Nucleus accumbens (tissue), 56 donors: ENCODE results near the gene LY6G6D.

Experiments
- DNase-seq, 56 donors: peaks; one replicate each; lab custom pipeline; 2025; lab: John Stamatoyannopoulos, UW

Gene LY6G6D

DNA sequence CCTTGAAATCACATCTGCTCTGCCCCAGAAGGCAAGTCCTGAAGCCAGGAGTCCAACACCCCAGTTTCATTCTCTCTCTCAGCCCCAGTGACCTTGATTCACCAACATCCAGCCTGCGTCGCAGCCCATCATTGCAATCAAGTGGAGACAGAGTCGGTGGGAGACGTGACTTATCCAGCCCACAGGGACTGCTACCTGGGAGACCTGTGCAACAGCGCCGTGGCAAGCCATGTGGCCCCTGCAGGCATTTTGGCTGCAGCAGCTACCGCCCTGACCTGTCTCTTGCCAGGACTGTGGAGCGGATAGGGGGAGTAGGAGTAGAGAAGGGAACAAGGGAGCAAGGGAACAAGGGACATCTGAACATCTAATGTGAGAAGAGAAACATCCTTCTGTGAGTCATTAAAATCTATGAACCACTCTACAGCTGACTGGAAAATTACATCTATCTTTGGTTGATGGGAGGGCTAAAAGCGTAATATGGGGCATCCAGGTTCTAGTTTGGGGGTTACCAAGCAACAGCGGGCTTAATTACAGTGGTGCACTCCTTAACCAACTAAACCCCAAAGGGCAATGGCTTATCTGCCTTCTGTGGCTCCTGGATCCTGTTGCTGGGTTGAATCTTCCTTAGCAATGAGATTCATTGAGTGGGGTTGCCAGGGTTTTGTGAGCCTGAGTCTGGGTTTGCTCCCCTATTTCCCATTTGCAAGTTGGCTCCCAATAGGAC lies 2.5 kb downstream of the LY6G6D start:
- DNase-seq, result peak in 7 of 56 donors; percentile 9 to 35 (median 15)

DNA sequence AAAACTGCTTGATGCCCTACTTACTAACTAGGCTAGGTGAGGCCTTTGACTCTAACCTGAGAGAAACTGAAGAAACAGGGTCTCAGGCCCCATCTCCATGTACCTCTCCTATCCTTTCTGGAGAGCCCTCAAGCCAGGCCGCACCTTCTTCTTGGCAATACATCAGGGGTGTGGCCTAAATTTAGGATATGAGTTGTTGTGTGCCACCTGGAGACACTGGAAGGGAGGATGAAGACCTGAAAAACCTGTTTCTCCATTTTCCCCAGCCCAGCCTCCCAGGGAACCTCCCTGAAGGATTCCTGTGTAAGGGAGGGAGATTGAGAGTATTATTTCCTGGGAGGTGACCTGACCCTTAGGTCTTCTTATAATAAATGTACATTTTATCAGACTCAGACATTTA lies 3.1 kb downstream of the LY6G6D start:
- DNase-seq, result no peak

DNA sequence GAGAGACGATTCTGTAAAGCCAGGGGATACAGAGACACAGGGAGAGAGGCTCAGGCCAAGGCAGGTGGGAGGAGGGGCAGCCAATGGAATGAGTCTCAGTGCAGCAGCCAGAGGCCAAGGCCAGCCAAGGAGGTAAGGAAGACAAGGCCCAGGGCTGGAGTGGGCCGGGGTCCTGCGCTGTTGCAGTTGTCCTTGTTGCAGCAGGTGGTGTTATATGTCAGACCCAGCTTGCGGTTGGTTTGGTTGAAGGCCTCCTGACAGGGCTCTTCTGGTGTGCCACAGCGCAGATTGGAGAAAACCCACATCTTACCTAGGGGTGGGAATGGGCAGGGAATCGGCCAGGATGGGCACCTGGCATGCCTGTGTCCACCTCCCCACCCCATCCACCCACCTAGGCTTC lies 3.9 kb downstream of the LY6G6D start:
- DNase-seq, result no peak

DNA sequence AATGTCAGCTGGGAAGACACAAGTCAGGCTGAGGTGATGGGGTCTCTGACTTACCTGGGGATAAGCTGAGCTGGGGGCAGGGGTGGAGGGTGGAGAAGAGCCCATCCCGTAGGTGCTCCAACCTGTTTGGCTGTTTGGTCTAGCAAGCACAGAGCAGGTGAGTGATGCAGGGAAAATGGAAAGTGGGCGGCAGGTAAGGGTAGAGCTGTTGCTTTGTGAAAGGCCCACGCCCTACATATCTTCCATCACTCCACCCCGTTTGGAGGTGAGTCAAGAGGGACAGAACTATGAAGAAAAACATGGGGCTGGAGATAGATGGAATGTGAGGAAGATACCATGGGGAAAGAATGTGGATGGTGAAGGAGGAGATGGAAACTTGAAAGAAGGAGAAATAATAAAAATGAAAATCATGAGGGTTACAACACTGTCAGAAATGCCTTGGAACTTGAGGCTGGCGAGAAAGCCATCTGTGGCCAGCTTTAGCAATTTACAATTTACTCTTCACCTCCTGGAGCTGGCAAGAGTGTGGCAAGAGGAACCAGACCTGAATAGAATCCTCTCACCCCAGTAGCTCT lies 5.1 kb downstream of the LY6G6D start:
- no peak for DNase-seq

DNA sequence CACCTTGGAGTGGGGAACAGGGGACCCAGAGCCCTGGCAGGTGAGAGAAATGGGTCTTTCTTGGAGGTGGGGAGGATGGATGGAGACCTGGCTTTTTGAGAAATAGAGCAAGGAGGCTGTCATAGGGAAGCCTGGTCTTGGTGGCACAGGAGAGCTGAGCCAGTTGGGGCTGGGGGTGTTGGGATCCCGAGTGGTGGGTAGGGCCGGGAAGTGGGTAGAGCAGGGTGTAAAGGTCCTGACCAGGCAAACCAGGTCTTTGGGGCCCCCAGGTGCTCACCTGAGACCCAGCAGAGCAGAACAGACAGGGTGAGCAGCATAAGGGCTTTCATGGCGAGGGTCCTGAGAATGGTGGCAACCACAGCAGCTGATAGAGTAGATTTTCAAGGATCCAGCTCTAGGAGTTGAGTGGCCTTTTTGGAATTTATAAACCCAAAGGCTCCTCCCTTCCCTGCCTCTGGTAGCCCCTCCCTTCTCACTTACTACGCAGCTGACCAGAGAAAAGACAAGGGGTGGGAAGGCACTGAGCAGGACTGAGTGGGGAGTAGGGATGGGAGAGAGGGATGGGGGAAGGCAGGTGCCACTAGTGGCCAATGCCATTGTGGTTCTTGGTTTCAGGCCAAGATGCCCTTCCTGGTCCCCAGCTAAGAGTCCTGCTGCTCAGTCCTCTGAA lies 6.3 kb downstream of the LY6G6D start, which contains the start of gene LY6G6C:
Gene LY6G6C, minus strand, starts transcription at position 396 of the 670 bp plus-strand sequence. Its CDS starts 67 bp downstream, at position 329.
- DNase-seq, result no peak

DNA sequence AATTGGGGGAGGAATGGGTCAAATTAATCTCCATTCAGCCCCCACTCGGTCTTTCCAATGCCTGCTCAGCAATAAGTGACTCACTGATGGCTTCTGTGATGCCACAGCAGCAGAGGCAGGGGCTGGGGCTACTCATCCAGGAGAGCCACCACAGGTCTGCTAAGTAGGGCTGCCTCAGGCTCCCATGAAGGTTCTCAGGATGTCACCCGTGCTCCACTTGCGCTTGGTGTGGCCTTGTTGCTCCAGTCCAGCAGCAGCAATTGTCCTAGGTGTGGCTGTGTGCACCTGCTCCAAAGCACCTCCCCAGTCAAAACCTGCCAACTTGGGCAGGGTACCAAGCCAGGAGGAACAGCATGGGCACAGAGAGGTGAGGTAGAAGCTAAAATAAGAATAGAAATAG lies 7.0 kb downstream of the LY6G6D start:
- no peak for DNase-seq

DNA sequence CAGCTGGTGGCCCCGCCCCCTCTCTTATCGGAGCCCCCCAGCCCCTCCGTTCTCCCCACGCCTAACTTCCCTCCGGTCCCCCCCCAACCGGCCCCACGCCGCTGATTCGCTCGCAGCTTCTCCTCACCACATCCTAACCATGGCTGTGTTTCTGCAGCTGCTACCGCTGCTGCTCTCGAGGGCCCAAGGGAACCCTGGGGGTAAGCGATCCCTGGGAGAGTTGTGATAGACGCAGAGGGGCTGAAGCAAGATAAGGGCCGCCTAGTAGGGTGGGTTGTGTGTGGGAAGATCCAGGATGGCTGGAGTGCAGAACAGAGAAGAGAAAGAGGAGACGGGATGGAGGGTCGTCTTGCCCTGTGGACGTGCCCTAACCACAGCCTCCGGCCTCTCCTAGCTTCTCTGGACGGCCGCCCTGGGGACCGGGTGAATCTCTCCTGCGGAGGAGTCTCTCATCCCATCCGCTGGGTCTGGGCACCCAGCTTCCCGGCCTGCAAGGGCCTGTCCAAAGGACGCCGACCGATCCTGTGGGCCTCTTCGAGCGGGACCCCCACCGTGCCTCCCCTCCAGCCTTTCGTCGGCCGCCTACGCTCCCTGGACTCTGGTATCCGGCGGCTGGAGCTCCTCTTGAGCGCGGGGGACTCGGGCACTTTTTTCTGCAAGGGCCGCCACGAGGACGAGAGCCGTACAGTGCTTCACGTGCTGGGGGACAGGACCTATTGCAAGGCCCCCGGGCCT lies 8.3 kb downstream of the LY6G6D start, which contains the start of gene MPIG6B:
Gene MPIG6B, plus strand, starts transcription at position 129 of the 735 bp plus-strand sequence. Its CDS starts 11 bp downstream, at position 140.
- DNase-seq, result no peak

DNA sequence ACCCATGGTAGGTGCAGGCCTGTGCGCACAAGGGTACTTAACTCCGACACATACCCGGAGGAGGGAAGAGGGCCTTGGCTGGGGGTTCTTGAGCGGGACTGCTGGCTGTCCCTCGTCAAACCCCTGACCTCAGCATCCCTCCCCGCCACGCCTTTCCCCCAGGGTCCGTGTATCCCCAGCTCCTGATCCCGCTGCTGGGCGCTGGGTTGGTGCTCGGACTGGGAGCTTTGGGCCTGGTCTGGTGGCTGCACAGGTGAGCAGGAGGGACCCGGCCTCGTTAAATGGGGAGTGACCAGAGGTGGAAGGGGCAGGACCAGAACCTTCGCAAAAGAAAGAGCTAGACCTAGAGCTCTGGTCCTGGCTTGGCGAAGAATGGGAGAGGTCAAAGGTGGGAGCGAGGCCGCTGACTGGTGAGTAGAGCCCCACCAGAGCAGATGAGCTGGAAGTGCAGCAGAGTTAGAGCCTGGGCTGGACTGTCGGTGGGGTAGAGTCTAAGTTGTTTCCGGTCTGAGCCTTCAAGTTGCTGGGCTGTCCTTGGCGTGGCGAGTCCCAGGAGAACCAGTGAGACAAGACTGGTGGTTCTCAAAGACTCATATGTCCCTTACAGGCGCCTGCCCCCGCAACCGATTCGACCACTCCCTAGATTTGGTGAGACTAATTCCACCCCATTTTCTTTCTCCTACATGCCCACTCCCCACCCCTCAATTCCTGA lies 9.0 kb downstream of the LY6G6D start:
- no peak for DNase-seq

DNA sequence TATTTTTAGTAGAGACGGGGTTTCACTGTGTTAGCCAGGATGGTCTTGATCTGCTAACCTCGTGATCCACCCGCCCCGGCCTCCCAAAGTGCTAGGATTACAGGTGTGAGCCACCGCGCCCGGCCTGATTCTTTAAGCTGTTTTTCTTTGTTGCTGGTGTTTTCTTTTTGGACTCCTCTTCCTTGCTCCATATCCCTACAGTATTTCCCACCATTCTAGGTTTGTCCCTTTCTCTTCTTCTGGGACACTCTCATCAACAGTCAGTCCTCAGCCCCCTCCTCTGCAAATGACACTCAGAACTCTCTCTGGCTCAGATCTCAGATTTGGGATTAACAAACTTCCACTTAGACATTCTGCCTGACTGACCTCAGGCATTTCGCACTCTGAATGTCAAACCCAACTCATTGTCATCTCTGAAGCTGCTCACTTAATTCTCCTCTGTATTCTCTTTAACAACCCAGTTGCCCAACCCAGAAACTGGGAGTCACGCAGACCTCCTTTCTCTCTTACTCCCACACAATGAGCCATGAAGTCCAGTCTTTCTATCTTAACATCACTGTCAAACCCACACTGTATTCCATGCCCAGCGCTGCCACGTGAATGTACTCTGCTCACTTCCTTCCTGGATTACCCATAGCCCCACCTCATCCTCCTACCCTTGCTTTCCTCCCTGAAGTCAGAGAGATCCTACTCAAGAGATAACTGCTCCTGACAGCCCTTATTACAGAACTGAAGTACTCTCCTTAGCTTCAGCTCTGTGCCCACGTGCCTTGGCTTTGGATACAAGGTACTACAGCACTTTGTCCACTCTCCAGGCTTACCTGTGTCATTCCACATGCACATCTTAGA lies 10.6 kb downstream of the LY6G6D start:
- peak in 1 of 56 donors; percentile 2 for DNase-seq

DNA sequence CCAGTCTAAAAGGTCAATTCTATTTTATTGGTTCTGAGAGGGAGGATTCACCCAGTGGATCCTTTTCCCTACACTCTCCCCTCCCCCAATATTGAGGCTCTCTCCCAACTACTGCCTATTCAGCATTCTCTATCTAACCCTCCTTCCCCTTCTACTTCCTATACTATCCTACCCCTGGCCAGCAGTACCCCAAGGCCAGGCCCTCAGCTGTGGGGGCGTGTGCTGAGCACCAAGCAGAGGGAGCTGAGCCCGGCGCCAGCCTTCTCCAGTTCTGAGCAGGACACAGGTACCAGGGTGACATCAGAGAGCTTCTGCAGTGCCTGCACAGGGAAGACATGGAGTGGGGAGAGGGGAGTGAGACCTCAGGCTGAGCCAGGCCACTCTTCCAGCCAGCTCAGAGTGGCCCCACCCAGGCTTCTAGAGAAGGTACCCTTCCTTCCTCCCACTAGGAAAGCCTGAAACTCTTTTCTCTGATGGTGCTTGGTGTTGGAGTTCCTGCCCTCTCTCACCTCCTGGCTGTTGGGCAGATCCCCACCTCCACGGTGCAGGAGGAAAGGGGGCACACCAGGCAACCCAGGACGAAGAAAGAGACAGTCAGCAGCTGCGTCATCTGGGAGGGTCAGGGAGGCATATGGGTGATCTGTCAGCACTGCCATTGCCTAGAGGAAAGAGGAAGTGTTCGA lies 12.0 kb downstream of the LY6G6D start:
- peak in 2 of 56 donors; percentile 9 to 11 for DNase-seq

DNA sequence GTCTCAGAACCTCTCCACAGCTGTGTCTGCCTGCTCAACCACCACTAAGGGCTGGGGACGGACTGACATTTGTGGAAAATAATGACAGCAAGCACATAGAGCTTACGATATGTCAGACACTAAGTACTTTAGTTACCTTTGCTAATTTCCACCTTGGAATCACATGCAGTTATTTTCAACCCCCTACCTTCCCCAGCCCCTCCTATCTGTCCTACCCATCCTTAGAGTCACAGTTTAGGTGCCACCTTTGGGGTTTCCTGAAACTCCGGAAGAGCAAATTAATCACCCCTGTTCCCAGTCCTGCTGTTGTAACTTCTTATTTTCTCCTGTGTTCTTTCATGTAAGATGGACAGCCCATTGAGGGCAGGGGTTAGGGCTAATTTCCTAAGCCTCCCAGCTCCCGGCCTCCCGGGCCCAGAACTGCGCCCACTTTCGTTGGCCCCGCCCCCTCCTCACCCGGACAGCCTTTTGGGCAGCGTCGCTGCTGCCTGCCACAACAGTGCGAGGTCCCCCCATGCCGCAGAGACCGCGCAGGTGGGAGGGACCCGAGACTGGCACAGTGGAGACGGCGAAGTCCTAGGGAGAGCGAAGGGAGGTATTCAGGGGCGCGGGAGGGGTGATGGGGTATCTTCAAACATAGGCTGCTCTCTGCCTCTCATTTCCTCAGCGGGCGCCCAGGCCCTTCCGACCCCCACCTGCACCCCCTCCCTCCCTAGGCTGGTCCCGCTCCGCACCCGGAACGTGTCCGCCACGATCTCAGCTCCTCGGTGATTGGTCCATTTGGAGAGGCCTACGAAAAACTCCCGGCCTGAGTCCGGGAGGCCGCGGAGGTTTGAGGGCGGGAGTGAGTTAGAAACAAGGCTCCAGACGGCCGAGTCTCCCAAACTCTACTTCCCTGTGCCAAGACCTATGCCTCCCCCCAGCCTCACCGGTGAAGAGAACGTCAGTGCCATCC lies 12.8 kb downstream of the LY6G6D start:
- no peak for DNase-seq

DNA sequence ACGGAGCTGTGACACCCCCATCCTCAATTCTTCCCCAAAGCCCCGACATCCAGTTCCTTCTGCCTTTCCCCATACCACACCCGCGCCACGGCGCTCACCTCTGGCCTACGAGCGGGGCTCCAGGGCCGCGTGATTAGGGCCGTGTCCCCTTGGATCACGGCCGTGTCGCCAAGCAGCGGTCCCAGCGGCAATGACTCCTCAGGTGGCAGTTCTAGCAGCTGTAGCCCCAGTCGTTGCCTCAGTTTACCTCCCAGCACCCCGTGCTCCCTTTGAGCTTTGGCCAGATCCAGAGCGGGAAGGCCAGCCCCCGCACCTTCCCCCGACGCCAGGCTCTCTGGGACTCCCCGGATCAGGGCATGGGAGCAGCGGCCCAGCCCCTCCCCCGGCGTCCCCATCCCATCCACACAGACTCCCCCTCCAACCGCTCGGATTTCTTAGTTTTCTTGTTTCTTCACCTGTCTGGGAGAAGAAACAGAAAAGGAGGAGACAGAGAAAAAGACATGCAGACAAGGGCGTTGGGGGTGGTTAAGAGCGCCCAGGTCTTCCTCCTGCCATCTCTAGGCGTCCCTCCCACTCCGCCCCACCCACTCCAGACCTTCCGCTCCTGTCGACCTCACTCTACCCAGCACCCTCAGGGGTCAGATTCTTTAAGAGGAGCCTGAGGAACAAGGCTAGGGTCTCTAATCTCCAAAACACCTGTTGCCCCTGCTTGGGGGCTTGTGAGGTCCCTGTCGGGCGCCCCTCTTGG lies 13.8 kb downstream of the LY6G6D start, which contains the start of gene DDAH2:
Gene DDAH2, minus strand, starts transcription at position 533 of the 748 bp plus-strand sequence. Its CDS starts 138 bp downstream, at position 395.
- peak in 1 of 56 donors; percentile 32 for DNase-seq

DNA sequence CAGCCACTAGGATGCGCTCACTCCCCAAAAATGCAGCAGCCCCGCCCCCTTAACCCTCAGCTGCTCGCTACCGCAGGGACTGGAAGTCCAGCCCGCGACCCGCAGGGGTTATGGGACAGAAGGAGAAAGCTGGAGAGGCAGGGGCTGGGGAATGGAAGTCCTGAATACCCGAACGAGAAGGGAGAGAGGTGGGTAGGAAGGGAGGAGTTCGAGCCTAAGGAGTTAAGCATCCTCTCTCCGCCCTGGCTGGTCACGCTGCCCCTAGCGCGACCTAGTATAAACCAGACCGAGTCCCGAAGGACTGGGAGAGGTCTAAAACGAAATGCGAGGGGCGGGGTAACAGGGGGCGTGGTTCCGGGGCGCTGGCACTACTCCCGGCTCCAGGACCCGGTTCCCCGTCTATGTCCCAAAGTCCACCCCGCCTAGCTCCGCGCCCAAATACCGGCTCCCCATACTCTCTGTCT lies 14.4 kb downstream of the LY6G6D start:
- peak in 54 of 56 donors; percentile 40 to 89 (median 70) for DNase-seq

DNA sequence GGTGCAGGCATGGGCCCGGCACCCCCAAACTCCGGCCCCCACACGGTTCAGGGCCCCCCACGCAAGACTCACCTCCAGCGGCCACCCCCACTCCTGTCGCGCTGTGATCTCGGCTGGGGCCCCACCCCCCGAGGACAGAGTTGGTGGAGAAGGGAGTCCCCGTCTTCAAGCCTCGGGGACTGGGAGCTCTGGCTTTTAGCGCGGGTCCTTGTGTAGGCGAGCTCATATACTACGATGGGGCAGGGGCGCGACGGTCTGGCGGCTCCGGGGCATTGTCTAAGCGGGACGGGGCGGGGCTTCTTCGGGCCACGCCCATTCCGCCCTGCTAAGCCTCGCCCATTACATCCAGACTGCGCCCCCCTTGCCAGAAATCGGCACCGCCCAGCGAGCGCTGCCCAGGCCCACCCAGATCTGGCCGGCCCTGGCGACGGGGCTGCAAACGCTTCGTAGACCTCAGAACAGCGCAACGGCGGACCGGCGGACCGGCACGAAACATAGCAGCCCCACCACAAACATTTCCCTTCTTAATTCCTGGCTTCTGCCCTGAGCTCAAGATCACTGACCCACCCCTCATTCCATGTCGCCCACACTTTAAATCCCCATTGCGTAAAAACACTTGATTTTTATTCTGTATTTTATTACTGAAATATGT lies 15.0 kb downstream of the LY6G6D start:
- DNase-seq, result peak in 47 of 56 donors; percentile 20 to 83 (median 61)

DNA sequence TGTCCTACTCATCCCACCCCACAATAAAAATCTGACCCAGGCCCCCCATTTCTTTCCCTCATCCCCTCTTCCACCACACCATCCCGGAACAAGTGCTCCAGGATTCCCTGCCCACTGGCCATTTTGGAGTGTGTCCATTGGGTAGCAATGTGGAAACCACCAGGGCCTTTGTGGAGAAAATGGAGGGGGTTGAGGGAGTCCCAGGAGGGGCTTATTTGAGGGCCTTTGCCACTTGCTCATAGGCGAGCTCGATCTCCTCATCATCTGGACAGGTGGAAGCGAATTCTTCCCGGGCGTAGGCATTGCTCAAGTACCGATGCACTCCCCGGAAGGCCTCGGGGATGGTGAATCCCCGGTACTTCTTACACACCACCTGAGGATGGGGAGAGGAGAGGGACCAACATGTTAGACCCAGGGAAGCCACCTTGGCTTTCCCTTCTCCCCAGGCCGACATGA lies 15.5 kb downstream of the LY6G6D start:
- DNase-seq, result no peak

DNA sequence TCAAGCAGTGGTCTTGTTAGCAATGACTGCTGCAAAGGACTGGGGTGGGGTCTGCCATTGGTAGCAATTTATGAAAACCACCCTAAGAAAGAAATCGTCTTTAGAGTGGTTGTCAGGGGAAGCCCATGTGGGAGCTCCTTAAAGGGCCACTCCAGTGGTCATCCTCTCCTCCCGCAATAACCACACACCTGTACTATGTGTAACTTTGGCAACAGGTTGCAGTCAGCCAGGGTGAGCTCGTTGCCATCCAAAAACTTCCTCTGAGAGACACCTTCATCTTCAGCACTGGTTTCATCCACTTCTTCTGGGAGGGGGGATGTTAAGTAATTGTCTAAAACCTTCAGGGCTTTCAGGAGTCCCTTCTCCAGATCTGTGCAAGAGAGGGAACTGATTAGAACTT lies 16.9 kb downstream of the LY6G6D start:
- DNase-seq, result no peak
